ENCODE measurements around the gene SCUBE3.

GRCh38 chr6:35181308-35181932, 32.3 kb upstream of the SCUBE3 start:
- no peak for TF ChIP-seq POLR2A (IDR thresholded peaks at IDR 0.05; ENCODE audit: low read depth, low read length)
- TF ChIP-seq POLR2AphosphoS5 (IDR thresholded peaks at IDR 0.05; ENCODE audit: low read depth, low read length) = no peak
- TF ChIP-seq TAF1 (IDR thresholded peaks at IDR 0.05; ENCODE audit: low read depth, low read length) = no peak
- TF ChIP-seq SPI1 (IDR thresholded peaks at IDR 0.05; ENCODE audit: low read depth, low read length) = no peak
- no peak for TF ChIP-seq POU2F2 (IDR thresholded peaks at IDR 0.05; ENCODE audit: low read depth, low read length)
- no peak for TF ChIP-seq PAX5 (IDR thresholded peaks at IDR 0.05; ENCODE audit: insufficient read depth, low read length, severe bottlenecking)

Measured in GM12891 (cell line).